NCI-H524 (cell line): ENCODE data around the gene PROM2.

ENCODE experiments used
- DNase-seq, 2 experiments: peaks; one replicate each; lab custom pipeline; 2025; lab: John Stamatoyannopoulos, UW

PROM2 gene

GRCh38 chr2:95285542-95285932, 11.3 kb downstream of the PROM2 start:
- no peak for DNase-seq

- peak in 1 of 2 experiments; percentile 8 for DNase-seq
Measured at GRCh38 chr2:95287336-95287735, 13.1 kb downstream of the PROM2 start.

- DNase-seq, result peak; percentile 47 to 78
Measured at GRCh38 chr2:95287806-95288205, 13.6 kb downstream of the PROM2 start.

GRCh38 chr2:95289253-95289652, 15.0 kb downstream of the PROM2 start:
- peak in 1 of 2 experiments; percentile 5 for DNase-seq

- peak in 1 of 2 experiments; percentile 63 for DNase-seq
Measured at GRCh38 chr2:95291222-95291621, 17.0 kb downstream of the PROM2 start.

GRCh38 chr2:95292623-95293260, 18.5 kb downstream of the PROM2 start:
- peak in 1 of 2 experiments; percentile 14 for DNase-seq

GRCh38 chr2:95294579-95295250, 20.5 kb downstream of the PROM2 start:
- no peak for DNase-seq

- DNase-seq, result no peak
Measured at GRCh38 chr2:95295376-95295775, 21.1 kb downstream of the PROM2 start.

- peak in 1 of 2 experiments; percentile 9 for DNase-seq
Measured at GRCh38 chr2:95296011-95296410, 21.8 kb downstream of the PROM2 start.

GRCh38 chr2:95296880-95297487, 22.7 kb downstream of the PROM2 start, which contains the start of gene KCNIP3:
KCNIP3 (plus strand) TSS chr2:95297347; CDS start chr2:95297439, 92 bp downstream.
- peak in 1 of 2 experiments; percentile 37 for DNase-seq

- no peak for DNase-seq
Measured at GRCh38 chr2:95297639-95298395, 23.6 kb downstream of the PROM2 start.

GRCh38 chr2:95298486-95299111, 24.4 kb downstream of the PROM2 start:
- DNase-seq, result no peak

- peak in 1 of 2 experiments; percentile 37 for DNase-seq
Measured at GRCh38 chr2:95299961-95300360, 25.7 kb downstream of the PROM2 start.

- DNase-seq, result peak; percentile 58 to 67
Measured at GRCh38 chr2:95300450-95300849, 26.2 kb downstream of the PROM2 start.

GRCh38 chr2:95301186-95301585, 26.9 kb downstream of the PROM2 start:
- DNase-seq, result no peak

GRCh38 chr2:95301876-95302641, 27.8 kb downstream of the PROM2 start:
- DNase-seq, result peak; percentile 20 to 52

- DNase-seq, result peak; percentile 65 to 90
Measured at GRCh38 chr2:95303191-95303919, 29.1 kb downstream of the PROM2 start.

GRCh38 chr2:95305380-95306061, 31.3 kb downstream of the PROM2 start:
- DNase-seq, result no peak

- no peak for DNase-seq
Measured at GRCh38 chr2:95306336-95306895, 32.2 kb downstream of the PROM2 start.
